Erythroblast (primary cell): ENCODE data around the gene ADGRV1.

Experiments
- GATA1 ChIP-seq: IDR thresholded peaks from 2 replicates; pipeline ENCODE4 v1.6.1; 2011; ENCODE audit warnings: low read depth, mild to moderate bottlenecking, control low read depth, low read length, moderate library complexity
- POLR2A ChIP-seq: IDR thresholded peaks from 2 replicates; pipeline ENCODE4 v1.6.1; 2011; ENCODE audit warnings: mild to moderate bottlenecking, low read length

- TF ChIP-seq POLR2A, result no peak
- no peak for TF ChIP-seq GATA1
Observed at GRCh38 chr5:91140657-91141056, 582.1 kb downstream of the ADGRV1 start.
